HCT116 (cell line): ENCODE results near the gene RPS28. TPM values are rescaled to one million over a fixed set of nuclear protein-coding genes. Genes with fewer than 3 reads are reported as not detected.

Experiments
- ATAC-seq: fragments of 200-7000 bp; cut with Tn5 transposase; 2 replicates; pipeline ENCODE4 v1.9.1; 2020; ENCODE audit warnings: mild to moderate bottlenecking, moderate library complexity
- BruUV-seq: library from RNA; stranded (reverse); fragments of 400-500 nt; replicated peaks from 2 replicates; lab custom pipeline; 2021; lab: Mats Ljungman, UMichigan
- CTCF ChIA-PET: fragments of 300-600 bp; sonication (Branson Sonifier 250); formaldehyde crosslinking; loops from one replicate; lab custom pipeline; 2021; ENCODE audit warnings: antibody characterized with exemption; lab: Charles Lee
- POLR2A ChIA-PET: fragments of 300-600, 350-600 bp; sonication (Branson Sonifier 250); formaldehyde crosslinking; loops from one replicate; lab custom pipeline; 2021; ENCODE audit warnings: antibody characterized with exemption; lab: Charles Lee
- RAD21 ChIA-PET, 2 experiments: fragments of 300-600 bp; sonication (Branson Sonifier 250); formaldehyde crosslinking; loops; one replicate each; lab custom pipeline; 2023; ENCODE audit warnings: low total read pairs in 2 of 2; ENCODE audit not compliant: uncharacterized antibody in 2 of 2, unreplicated experiment in 2 of 2, low non-redundant PET in 1 of 2; lab: Charles Lee
- DNase-seq: peaks from one replicate; pipeline ENCODE4 v3.0.0-alpha.2; 2010; ENCODE audit warnings: low read depth, low spot score
- H2AFZ ChIP-seq: fragments of 200-600 bp; shearing (Covaris generic), sonication (generic); 2 replicates; pipeline ENCODE4 v1.6.1; 2017; ENCODE audit warnings: low read depth, mixed run types, mixed read lengths, antibody characterized with exemption, low read length; ENCODE audit not compliant: poor library complexity, severe bottlenecking
- H3K27ac ChIP-seq: 2 replicates; pipeline ENCODE4 v1.5.1; 2012; ENCODE audit warnings: low read depth, low read length
- H3K27me3 ChIP-seq: fragments of 200-600 bp; sonication (generic); 2 replicates; pipeline ENCODE4 v1.6.1; 2016; ENCODE audit warnings: mixed run types, low read length, mixed read lengths; ENCODE audit not compliant: insufficient read depth
- H3K36me3 ChIP-seq, 2 experiments: fragments of 200-500 bp in 1 of 2; fragments of 200-600 bp in 1 of 2; sonication (Bioruptor generic) in 1 of 2; sonication (generic) in 1 of 2; 2 replicates each; pipeline versions ENCODE4 v1.5.1 to v1.6.1; 2014 to 2016; ENCODE audit warnings: low read length in 2 of 2, inconsistent platforms in 1 of 2, mixed read lengths in 1 of 2, mixed run types in 1 of 2; ENCODE audit not compliant: insufficient read depth in 2 of 2, control insufficient read depth in 1 of 2
- H3K4me1 ChIP-seq, 2 experiments: fragments of 200-600 bp in 1 of 2; sonication (generic) in 1 of 2; 2 replicates each; pipeline versions ENCODE4 v1.5.1 to v1.6.1; 2012 to 2017; ENCODE audit warnings: low read length in 2 of 2, inconsistent platforms in 1 of 2, mild to moderate bottlenecking in 1 of 2, mixed read lengths in 1 of 2, mixed run types in 1 of 2, moderate library complexity in 1 of 2; ENCODE audit not compliant: insufficient read depth in 2 of 2, control insufficient read depth in 1 of 2
- H3K4me2 ChIP-seq: fragments of 200-600 bp; sonication (generic); 2 replicates; pipeline ENCODE4 v1.6.1; 2017; ENCODE audit warnings: mixed run types, low read length, mixed read lengths
- H3K4me3 ChIP-seq, 2 experiments: fragments of 200-600 bp in 1 of 2; sonication (generic) in 1 of 2; replicated peaks in 1 of 2; 2 replicates each; pipeline ENCODE4 v1.5.1; 2011 to 2016; ENCODE audit warnings: low read length in 2 of 2, control low read depth in 1 of 2, low read depth in 1 of 2, mild to moderate bottlenecking in 1 of 2, mixed read lengths in 1 of 2, mixed run types in 1 of 2
- H3K79me2 ChIP-seq: fragments of 200-600 bp; sonication (generic); 2 replicates; pipeline ENCODE4 v1.6.1; 2017; ENCODE audit warnings: mild to moderate bottlenecking, mixed run types, low read length, moderate library complexity, mixed read lengths; ENCODE audit not compliant: insufficient read depth
- H3K9ac ChIP-seq: fragments of 200-600 bp; sonication (generic); 2 replicates; pipeline ENCODE4 v1.6.1; 2016; ENCODE audit warnings: low read length, mixed read lengths
- H3K9me2 ChIP-seq: fragments of 200-600 bp; sonication (generic), shearing (Covaris generic); 2 replicates; pipeline ENCODE4 v1.6.1; 2017; ENCODE audit warnings: mixed run types, mild to moderate bottlenecking, moderate library complexity; ENCODE audit not compliant: insufficient read depth
- H3K9me3 ChIP-seq, 2 experiments: fragments of 200-500 bp in 1 of 2; fragments of 200-600 bp in 1 of 2; sonication (Bioruptor generic) in 1 of 2; sonication (generic) in 1 of 2; 2 replicates each; pipeline ENCODE4 v1.6.1; 2014 to 2017; ENCODE audit warnings: low read length in 2 of 2, mixed read lengths in 2 of 2, inconsistent platforms in 1 of 2, low read depth in 1 of 2, mild to moderate bottlenecking in 1 of 2, mixed run types in 1 of 2, moderate library complexity in 1 of 2; ENCODE audit not compliant: control insufficient read depth in 1 of 2, insufficient read depth in 1 of 2
- H4K20me1 ChIP-seq: fragments of 200-600 bp; sonication (generic), shearing (Covaris generic); 2 replicates; pipeline ENCODE4 v1.6.1; 2017; ENCODE audit warnings: mixed run types, mild to moderate bottlenecking, moderate library complexity; ENCODE audit not compliant: insufficient read depth
- ELF1 ChIP-seq: IDR thresholded peaks from 2 replicates; pipeline ENCODE4 v1.6.1; 2012; ENCODE audit warnings: low read depth, borderline replicate concordance
- EZH2 ChIP-seq: fragments of 200-600 bp; sonication (generic); IDR thresholded peaks from 2 replicates; pipeline ENCODE4 v1.6.1; 2017; ENCODE audit warnings: antibody characterized with exemption, mixed run types
- EZH2phosphoT487 ChIP-seq: fragments of 200-600 bp; IDR thresholded peaks from 2 replicates; pipeline ENCODE4 v1.6.1; 2018; ENCODE audit warnings: antibody characterized with exemption, borderline replicate concordance
- JUND ChIP-seq: IDR thresholded peaks from 2 replicates; pipeline ENCODE4 v1.6.1; 2012
- POLR2A ChIP-seq: IDR thresholded peaks from 2 replicates; pipeline ENCODE4 v1.7.0; 2011; ENCODE audit warnings: borderline replicate concordance; ENCODE audit not compliant: insufficient read depth, insufficient read length; ENCODE audit errors: extremely low read depth
- POLR2AphosphoS5 ChIP-seq: IDR thresholded peaks from 2 replicates; pipeline ENCODE4 v1.6.1; 2011; ENCODE audit warnings: mild to moderate bottlenecking, low read depth, low read length, moderate library complexity
- ZNF274 ChIP-seq: fragments of 200-500 bp; sonication (Bioruptor generic); IDR thresholded peaks from 2 replicates; pipeline ENCODE4 v1.6.1; 2014; ENCODE audit warnings: mild to moderate bottlenecking, low read depth, low read length, inconsistent platforms
- intact Hi-C: fragments of 100-400 bp; cut with micrococcal nuclease; formaldehyde crosslinking; loops from 2 replicates; pipeline ENCODE4 v1.10.0; 2022
- total RNA-seq: library from RNA; stranded (reverse); gene quantifications from one replicate; pipeline ENCODE4 v1.2.1, GENCODE V29; 2021; ENCODE audit not compliant: unreplicated experiment
- TF ChIP-seq, protein P1 (sequence below): IDR thresholded peaks from 2 replicates; pipeline ENCODE4 v1.6.1; 2012

The RPS28 gene
- total RNA-seq, 1 experiment from 2014 or later = 2,379 TPM

DNA sequence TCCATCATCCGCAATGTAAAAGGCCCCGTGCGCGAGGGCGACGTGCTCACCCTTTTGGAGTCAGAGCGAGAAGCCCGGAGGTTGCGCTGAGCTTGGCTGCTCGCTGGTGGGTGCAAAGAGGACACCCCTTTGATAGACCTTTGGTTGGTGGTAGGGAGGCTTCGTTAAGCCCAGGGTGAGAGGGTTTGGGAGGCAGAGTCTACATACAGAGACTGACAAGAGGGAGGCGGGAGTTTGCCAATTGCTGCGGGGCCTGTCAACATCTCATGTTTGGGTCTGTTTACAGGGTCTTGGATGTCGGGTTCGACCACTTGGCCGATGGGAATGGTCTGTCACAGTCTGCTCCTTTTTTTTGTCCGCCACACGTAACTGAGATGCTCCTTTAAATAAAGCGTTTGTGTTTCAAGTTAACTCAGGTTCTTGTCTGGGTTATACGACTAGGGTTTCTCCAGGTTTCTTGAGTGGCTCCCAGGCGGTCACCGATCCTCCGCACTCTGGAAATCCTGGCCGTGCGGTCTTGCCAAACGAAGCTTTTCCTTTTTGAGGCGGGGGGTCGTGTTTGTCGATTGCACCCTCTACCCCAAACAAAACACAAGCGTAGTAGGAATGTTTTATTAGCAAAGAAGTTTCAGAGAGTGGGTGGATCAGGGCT lies 816 bp downstream of the RPS28 start:
- Histone ChIP-seq H3K27ac (peak overlapping the region; percentile 74), H3K4me3 (peak overlapping the region; percentile 91 to 100), H3K9ac (peak overlapping the region; percentile 100), H2AFZ (no peak overlapping the region), H4K20me1 (peaks cover 5% of the 10 kb centered on the region; the same call in 1 of the 2 replicates)
- DNase-seq = no peak
- no TSS peak for BruUV-seq
- POLR2A ChIA-PET = interaction anchor here (0.9 to 4.1 kb wide), 3 partner anchors 11 to 18 kb away, joined by 4 to 37 read pairs (median 4); no protein-coding TSS in a partner anchor
- peak; percentile 40 for TF ChIP-seq POLR2AphosphoS5
- TF ChIP-seq, protein P1, sequence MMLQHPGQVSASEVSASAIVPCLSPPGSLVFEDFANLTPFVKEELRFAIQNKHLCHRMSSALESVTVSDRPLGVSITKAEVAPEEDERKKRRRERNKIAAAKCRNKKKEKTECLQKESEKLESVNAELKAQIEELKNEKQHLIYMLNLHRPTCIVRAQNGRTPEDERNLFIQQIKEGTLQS = no peak
- TF ChIP-seq, all 23 proteins: peak for 1
- H3K79me2 ChIP-seq = peaks cover 56% of the 10 kb centered on the region
- H3K9me3 ChIP-seq = no peaks in the 10 kb centered on the region
- ChIA-PET CTCF (no interaction called here), RAD21 (no interaction called here)
- intact Hi-C loops = no loop called here
- H3K36me3 ChIP-seq = peaks cover 11 to 25% of the 10 kb centered on the region in 2 experiments
- no peaks in the 10 kb centered on the region for H3K27me3 ChIP-seq
- ATAC-seq = no peak
- peaks cover 12 to 25% of the 10 kb centered on the region in 2 experiments; a peak in 3 of 4 replicates for H3K4me1 ChIP-seq
- peak overlapping the region; percentile 96 for H3K4me2 ChIP-seq
- H3K9me2 ChIP-seq = no peaks in the 10 kb centered on the region

DNA sequence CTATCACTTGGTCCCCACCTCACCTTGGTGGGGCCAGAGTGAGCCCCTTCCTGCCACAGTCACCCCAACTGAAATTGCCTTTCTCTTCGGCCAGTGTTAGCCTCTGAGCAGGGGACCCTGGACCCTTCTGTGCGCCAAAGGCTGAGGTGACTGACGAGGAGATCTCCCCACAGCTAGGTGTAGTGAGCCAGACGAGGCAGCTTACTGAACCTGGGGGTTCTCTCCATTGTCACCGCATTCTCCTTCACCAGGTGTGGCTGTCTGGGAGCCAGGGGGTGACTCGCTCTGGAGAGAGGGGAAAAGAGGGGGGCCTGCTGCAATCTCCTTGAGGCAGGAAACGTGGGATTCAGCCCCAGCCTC lies 1.3 kb downstream of the RPS28 start:
- ChIA-PET POLR2A (interaction anchor here (4.1 kb wide), 1 partner anchor 13 kb away, joined by 37 read pairs; no protein-coding TSS in a partner anchor), CTCF (no interaction called here)
- Histone ChIP-seq H3K79me2 (peaks cover 51% of the 10 kb centered on the region), H3K27ac (peak overlapping the region; percentile 74), H2AFZ (no peak overlapping the region), H3K4me1 (peaks cover 12 to 25% of the 10 kb centered on the region in 2 experiments; a peak in 3 of 4 replicates), H3K9ac (peak overlapping the region; percentile 100), H3K36me3 (peaks cover 11 to 25% of the 10 kb centered on the region in 2 experiments), H3K4me2 (peak overlapping the region; percentile 96), H3K27me3 (no peaks in the 10 kb centered on the region), H4K20me1 (peaks cover 5% of the 10 kb centered on the region; the same call in 1 of the 2 replicates), H3K9me3 (no peaks in the 10 kb centered on the region), H3K4me3 (peak overlapping the region; percentile 91 to 100)
- intact Hi-C loops = no loop called here
- no peak for ATAC-seq
- no TSS peak for BruUV-seq
- TF ChIP-seq ZNF274 (no peak), JUND (no peak), POLR2A (peak; percentile 27), EZH2 (no peak), ELF1 (no peak), EZH2phosphoT487 (no peak)
- TF ChIP-seq, protein P1 = no peak
- TF ChIP-seq, all 23 proteins: peak for 1
- H3K9me2 ChIP-seq = no peaks in the 10 kb centered on the region
- RAD21 ChIA-PET = no interaction called here
- no peak for DNase-seq
